Liver (tissue), 9 donors: ENCODE measurements around the gene LAMC3. TPM values are rescaled to one million over a fixed set of nuclear protein-coding genes. Genes with fewer than 3 reads are reported as not detected.

ENCODE experiments used
- DNase-seq: peaks from one replicate; pipeline ENCODE4 v3.0.0-alpha.2; 2017; ENCODE audit warnings: low spot score
- H3K27ac ChIP-seq, 2 donors: one replicate each; pipeline ENCODE4 v1.7.0; 2013; ENCODE audit warnings: inconsistent platforms in 2 of 2, low read length in 2 of 2, control low read depth in 1 of 2, low read depth in 1 of 2, mild to moderate bottlenecking in 1 of 2
- H3K27me3 ChIP-seq, 4 donors: one replicate each; pipeline versions ENCODE4 v1.6.1 to v1.7.0; 2013; ENCODE audit warnings: low read length in 3 of 4, inconsistent platforms in 1 of 4, mild to moderate bottlenecking in 1 of 4, moderate library complexity in 1 of 4; ENCODE audit not compliant: control insufficient read depth in 4 of 4, insufficient read depth in 4 of 4
- H3K36me3 ChIP-seq, 4 donors: one replicate each; pipeline versions ENCODE4 v1.6.1 to v1.7.0; 2013; ENCODE audit warnings: low read length in 3 of 4, mild to moderate bottlenecking in 3 of 4, low read depth in 1 of 4, moderate library complexity in 1 of 4; ENCODE audit not compliant: control insufficient read depth in 4 of 4, insufficient read depth in 3 of 4
- H3K4me1 ChIP-seq, 4 donors: one replicate each; pipeline versions ENCODE4 v1.6.1 to v1.7.0; 2013; ENCODE audit warnings: low read length in 3 of 4, mild to moderate bottlenecking in 3 of 4, moderate library complexity in 1 of 4; ENCODE audit not compliant: control insufficient read depth in 4 of 4, insufficient read depth in 4 of 4
- H3K4me3 ChIP-seq, 3 donors: one replicate each; pipeline versions ENCODE4 v1.6.1 to v1.7.0; 2013; ENCODE audit warnings: low read length in 3 of 3, control low read depth in 1 of 3, low read depth in 1 of 3, mild to moderate bottlenecking in 1 of 3
- H3K9ac ChIP-seq, 2 donors: one replicate each; pipeline ENCODE4 v1.7.0; 2013; ENCODE audit warnings: low read length in 2 of 2, mild to moderate bottlenecking in 2 of 2, moderate library complexity in 2 of 2, control low read depth in 1 of 2, low read depth in 1 of 2
- H3K9me3 ChIP-seq, 4 donors: one replicate each; pipeline versions ENCODE4 v1.6.1 to v1.7.0; 2013; ENCODE audit warnings: low read length in 3 of 4; ENCODE audit not compliant: control insufficient read depth in 4 of 4
- ATF3 ChIP-seq: IDR thresholded peaks from 2 replicates; pipeline ENCODE4 v1.6.1; 2016; ENCODE audit warnings: antibody characterized with exemption
- CTCF ChIP-seq: fragments of 150-350 bp; IDR thresholded peaks from 2 replicates; pipeline ENCODE4 v1.5.1; 2017; ENCODE audit warnings: improper control_type of control experiment, low read depth, low read length; ENCODE audit not compliant: missing input control
- EGR1 ChIP-seq, 2 donors: IDR thresholded peaks; 2 replicates each; pipeline ENCODE4 v1.6.1; 2016 to 2018; ENCODE audit warnings: antibody characterized with exemption in 2 of 2, low read depth in 2 of 2
- FOXA1 ChIP-seq: IDR thresholded peaks from 2 replicates; pipeline ENCODE4 v1.6.1; 2016; ENCODE audit warnings: antibody characterized with exemption
- FOXA2 ChIP-seq: IDR thresholded peaks from 2 replicates; pipeline ENCODE4 v1.6.1; 2016; ENCODE audit warnings: antibody characterized with exemption
- GABPA ChIP-seq, 2 donors: IDR thresholded peaks in 1 of 2; conservative IDR thresholded peaks in 1 of 2; 2 replicates each; pipeline ENCODE4 v1.6.1; 2016; ENCODE audit warnings: antibody characterized with exemption in 2 of 2, mild to moderate bottlenecking in 1 of 2, moderate library complexity in 1 of 2
- HNF4A ChIP-seq, 2 donors: conservative IDR thresholded peaks; 2 replicates each; pipeline ENCODE4 v1.6.1; 2016; ENCODE audit warnings: antibody characterized with exemption in 2 of 2, mild to moderate bottlenecking in 2 of 2
- HNF4G ChIP-seq: IDR thresholded peaks from 2 replicates; pipeline ENCODE4 v1.6.1; 2016; ENCODE audit warnings: antibody characterized with exemption
- JUND ChIP-seq, 2 donors: IDR thresholded peaks; 2 replicates each; pipeline ENCODE4 v1.6.1; 2016; ENCODE audit warnings: antibody characterized with exemption in 2 of 2
- MAX ChIP-seq: IDR thresholded peaks from 2 replicates; pipeline ENCODE4 v1.6.1; 2016; ENCODE audit warnings: antibody characterized with exemption
- NR2F2 ChIP-seq: IDR thresholded peaks from 2 replicates; pipeline ENCODE4 v1.6.1; 2016; ENCODE audit warnings: antibody characterized with exemption
- RAD21 ChIP-seq, 2 donors: IDR thresholded peaks; 2 replicates each; pipeline ENCODE4 v1.6.1; 2016; ENCODE audit warnings: antibody characterized with exemption in 2 of 2, mild to moderate bottlenecking in 2 of 2
- REST ChIP-seq: IDR thresholded peaks from 2 replicates; pipeline ENCODE4 v1.6.1; 2016; ENCODE audit warnings: antibody characterized with exemption, mild to moderate bottlenecking
- RXRA ChIP-seq, 2 donors: IDR thresholded peaks; 2 replicates each; pipeline ENCODE4 v1.6.1; 2017 to 2018; ENCODE audit warnings: antibody characterized with exemption in 2 of 2, mild to moderate bottlenecking in 1 of 2
- SP1 ChIP-seq: IDR thresholded peaks from 2 replicates; pipeline ENCODE4 v1.6.1; 2018; ENCODE audit warnings: antibody characterized with exemption, mild to moderate bottlenecking
- TAF1 ChIP-seq: conservative IDR thresholded peaks from 2 replicates; pipeline ENCODE4 v1.6.1; 2016; ENCODE audit warnings: antibody characterized with exemption, mild to moderate bottlenecking
- YY1 ChIP-seq: IDR thresholded peaks from 2 replicates; pipeline ENCODE4 v1.6.1; 2016; ENCODE audit warnings: antibody characterized with exemption, mild to moderate bottlenecking
- ZBTB33 ChIP-seq: IDR thresholded peaks from 2 replicates; pipeline ENCODE4 v1.6.1; 2016; ENCODE audit warnings: antibody characterized with exemption
- WGBS: extraction: QIAGEN DNeasy Blood & Tissue Kit; methylation state at CpG from one replicate; pipeline ENCODE4 v1.1.7; 2013; 5-methylcytosine and 5-hydroxymethylcytosine counted together
- polyA plus RNA-seq, 2 donors: library from polyadenylated mRNA; stranded (reverse) in 1 of 2; unstranded in 1 of 2; fragments of 200-250 nt in 1 of 2; fragments of >200 nt in 1 of 2; fragmentation: Nextera tagmentation in 1 of 2; extraction: Ambion mirVana in 1 of 2; gene quantifications; one replicate each; pipeline versions ENCODE4 v1.2.1 to v1.2.3, GENCODE V29; 2013 to 2015
- total RNA-seq, 2 donors: library from RNA; depleted of rRNA; stranded (reverse); fragments of >200 nt; gene quantifications; one replicate each; pipeline ENCODE4 v1.2.3, GENCODE V29; 2014
- donor health status: healthy.
- donor health status: healthy.
- donor health status: healthy.
- donor health status: healthy.
- donor health status: healthy.

The LAMC3 gene
- total and polyA plus RNA-seq, 4 donors, result 1.4 to 5.9 (median 2.9) TPM

- Histone ChIP-seq H3K36me3 (no peaks in the 10 kb centered on the region), H3K9ac (no peak overlapping the region), H3K27me3 (no peaks in the 10 kb centered on the region), H3K4me1 (peaks cover 0 to 6% (median 0%) of the 10 kb centered on the region in 4 donors), H3K9me3 (no peaks in the 10 kb centered on the region), H3K4me3 (no peak overlapping the region), H3K27ac (no peak overlapping the region)
- TF ChIP-seq FOXA2 (no peak), CTCF (no peak), RXRA (IDR thresholded peaks at IDR 0.05) (no peak), NR2F2 (no peak), MAX (no peak), ZBTB33 (no peak), EGR1 (IDR thresholded peaks at IDR 0.05; ENCODE audit: low read depth in 2 of 2) (no peak), JUND (IDR thresholded peaks at IDR 0.05) (no peak), REST (no peak), YY1 (no peak), FOXA1 (no peak), RAD21 (IDR thresholded peaks at IDR 0.05) (no peak), TAF1 (no peak), HNF4A (conservative IDR thresholded peaks at IDR 0.05) (no peak), GABPA (IDR thresholded peaks at IDR 0.05 in 1 of 2, conservative IDR thresholded peaks at IDR 0.05 in 1 of 2) (no peak), ATF3 (no peak), SP1 (no peak), HNF4G (no peak)
- 89% methylated on average over 27 of the region's 27 CpGs for WGBS
- no peak for DNase-seq
Measured at GRCh38 chr9:131033269-131034224, 24.6 kb downstream of the LAMC3 start.
